Measurements from ENCODE around the gene CCDC61. TPM values are rescaled to one million over a fixed set of nuclear protein-coding genes. Genes with fewer than 3 reads are reported as not detected.

Gene CCDC61
- total RNA-seq, 1 experiment from 2014 or later, result 17.0 TPM

DNA sequence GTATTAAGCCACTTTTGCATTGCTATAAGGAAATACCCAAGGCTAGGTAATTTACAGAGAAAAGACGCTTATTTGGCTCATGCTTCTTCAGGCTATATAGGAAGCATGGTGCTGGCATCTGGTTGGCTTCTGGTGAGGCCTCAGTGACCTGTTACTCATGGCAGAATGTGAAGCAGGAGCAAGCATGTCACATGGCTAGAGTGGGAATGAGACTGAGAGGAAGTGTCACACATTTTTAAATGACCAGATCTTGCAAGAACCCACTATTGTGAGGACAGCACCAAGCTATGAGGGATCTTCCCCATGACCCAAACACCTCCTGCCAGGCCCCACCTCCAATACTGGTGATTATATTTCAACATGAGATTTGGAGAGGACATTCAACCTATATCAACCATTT is 71.2 kb downstream of the CCDC61 start:
- in situ Hi-C loops (cut with HindIII; ENCODE audit: low pct_unique_long_range_greater_than_20kb, low sequenced_read_pairs), result no loop called here
- no peak for DNase-seq (ENCODE audit: low read depth)

DNA sequence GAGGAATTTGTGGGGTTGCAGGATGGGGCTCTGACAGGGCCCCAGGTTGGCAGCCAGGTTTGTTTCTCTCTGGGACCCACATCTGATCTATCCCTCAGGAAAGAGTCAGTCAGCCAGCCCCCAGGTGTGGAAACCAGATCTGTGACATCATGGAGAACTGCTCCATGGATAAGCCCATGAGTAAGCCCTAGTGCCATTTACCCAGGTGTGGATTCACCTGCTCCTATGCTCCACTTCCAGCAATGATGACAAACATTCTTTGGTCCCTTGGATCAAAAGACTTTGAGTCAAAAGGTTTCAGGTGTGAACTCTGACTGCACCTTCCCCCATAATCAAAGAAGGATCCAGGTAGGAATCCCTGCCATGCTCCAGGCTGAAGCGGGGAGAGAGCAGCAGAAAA is 72.4 kb downstream of the CCDC61 start:
- in situ Hi-C loops (cut with HindIII; ENCODE audit: low pct_unique_long_range_greater_than_20kb, low sequenced_read_pairs), result no loop called here
- DNase-seq (ENCODE audit: low read depth), result no peak

Other genes starting within 250 kb of the CCDC61 start
- 14.3 and 15.2 TPM in 2 replicates for gene SIX5, start 226.2 kb upstream of the CCDC61 start, total RNA-seq (2014; rRNA removed; shearing (Covaris generic); ENCODE audit: low replicate concordance)
- 4.8 and 9.1 TPM in 2 replicates for gene DMPK, start 213.0 kb upstream of the CCDC61 start, total RNA-seq (2014; rRNA removed; shearing (Covaris generic); ENCODE audit: low replicate concordance)
- 22.3 and 25.6 TPM in 2 replicates for gene DMWD, start 202.6 kb upstream of the CCDC61 start, total RNA-seq (2014; rRNA removed; shearing (Covaris generic); ENCODE audit: low replicate concordance)
- gene RSPH6A, start 180.2 kb upstream of the CCDC61 start, total RNA-seq (2014; rRNA removed; shearing (Covaris generic); ENCODE audit: low replicate concordance), result not detected in 2 replicates
- 75.2 and 83.9 TPM in 2 replicates for gene SYMPK, start 132.3 kb upstream of the CCDC61 start, total RNA-seq (2014; rRNA removed; shearing (Covaris generic); ENCODE audit: low replicate concordance)
- gene FOXA3, start 131.1 kb upstream of the CCDC61 start, total RNA-seq (2014; rRNA removed; shearing (Covaris generic); ENCODE audit: low replicate concordance), result 0.14 TPM in 1 of 2 replicates, not detected in the other
- 42.5 and 60.5 TPM in 2 replicates for gene IRF2BP1, start 109.3 kb upstream of the CCDC61 start, total RNA-seq (2014; rRNA removed; shearing (Covaris generic); ENCODE audit: low replicate concordance)
- gene MYPOP, start 92.9 kb upstream of the CCDC61 start, total RNA-seq (2014; rRNA removed; shearing (Covaris generic); ENCODE audit: low replicate concordance), result 2.4 and 6.0 TPM in 2 replicates
- not detected in 2 replicates for gene NANOS2, start 80.7 kb upstream of the CCDC61 start, total RNA-seq (2014; rRNA removed; shearing (Covaris generic); ENCODE audit: low replicate concordance)
- gene NOVA2, start 21.6 kb upstream of the CCDC61 start, total RNA-seq (2014; rRNA removed; shearing (Covaris generic); ENCODE audit: low replicate concordance), result not detected in 2 replicates
- gene PGLYRP1, start 27.6 kb downstream of the CCDC61 start, total RNA-seq (2014; rRNA removed; shearing (Covaris generic); ENCODE audit: low replicate concordance), result not detected in 2 replicates
- not detected in 2 replicates for gene IGFL4, start 45.5 kb downstream of the CCDC61 start, total RNA-seq (2014; rRNA removed; shearing (Covaris generic); ENCODE audit: low replicate concordance)
- not detected in 2 replicates for gene IGFL3, start 129.2 kb downstream of the CCDC61 start, total RNA-seq (2014; rRNA removed; shearing (Covaris generic); ENCODE audit: low replicate concordance)
- not detected in 2 replicates for gene IGFL2, start 152.8 kb downstream of the CCDC61 start, total RNA-seq (2014; rRNA removed; shearing (Covaris generic); ENCODE audit: low replicate concordance)
- gene IGFL1, start 234.3 kb downstream of the CCDC61 start, total RNA-seq (2014; rRNA removed; shearing (Covaris generic); ENCODE audit: low replicate concordance), result not detected in 2 replicates